Spleen (tissue), 11 donors: ENCODE data around the gene TTC7B. TPM values are rescaled to one million over a fixed set of nuclear protein-coding genes. Genes with fewer than 3 reads are reported as not detected.
A peak's percentile ranks its signal among the peaks of the same experiment; 100 is the strongest.

ENCODE experiments used
- DNase-seq: peaks from one replicate; pipeline ENCODE4 v3.0.0-alpha.2; 2020
- H3K27ac ChIP-seq, 8 donors: fragments of 200-600 bp; sonication (generic) in 7 of 8; 1 replicate in 4 of 8; 2 replicates in 4 of 8; pipeline versions ENCODE4 v1.5.0 to v1.8.0; 2016 to 2021; ENCODE audit warnings: inconsistent platforms in 4 of 8, mild to moderate bottlenecking in 4 of 8, moderate library complexity in 1 of 8
- H3K27me3 ChIP-seq, 7 donors: fragments of 200-600 bp; sonication (generic) in 6 of 7; replicated peaks in 1 of 7; 1 replicate in 4 of 7; 2 replicates in 3 of 7; pipeline versions ENCODE4 v1.5.0 to v1.8.0; 2016 to 2021; ENCODE audit warnings: inconsistent platforms in 3 of 7, mild to moderate bottlenecking in 1 of 7
- H3K36me3 ChIP-seq, 6 donors: fragments of 200-600 bp; sonication (generic) in 5 of 6; 1 replicate in 4 of 6; 2 replicates in 2 of 6; pipeline versions ENCODE4 v1.5.0 to v1.8.0; 2016 to 2021; ENCODE audit warnings: inconsistent platforms in 2 of 6
- H3K4me1 ChIP-seq, 6 donors: fragments of 200-600 bp; sonication (generic) in 5 of 6; 1 replicate in 3 of 6; 2 replicates in 3 of 6; pipeline versions ENCODE4 v1.5.0 to v1.8.0; 2016 to 2021; ENCODE audit warnings: inconsistent platforms in 3 of 6
- H3K4me3 ChIP-seq, 8 donors: fragments of 200-600 bp; sonication (generic) in 7 of 8; 1 replicate in 4 of 8; 2 replicates in 4 of 8; pipeline versions ENCODE4 v1.5.0 to v1.8.0; 2016 to 2021; ENCODE audit warnings: inconsistent platforms in 4 of 8, mild to moderate bottlenecking in 4 of 8, moderate library complexity in 2 of 8
- H3K9me3 ChIP-seq, 8 donors: fragments of 200-600 bp; sonication (generic) in 7 of 8; 1 replicate in 4 of 8; 2 replicates in 4 of 8; pipeline versions ENCODE4 v1.5.0 to v1.8.0; 2016 to 2021; ENCODE audit warnings: inconsistent platforms in 4 of 8
- CTCF ChIP-seq, 11 experiments: fragments of 200-600 bp in 7 of 11; fragments of 450-650 bp in 4 of 11; sonication (generic) in 4 of 11; IDR thresholded peaks in 8 of 11; conservative IDR thresholded peaks in 3 of 11; 1 replicate in 7 of 11; 2 replicates in 4 of 11; pipeline versions ENCODE4 v1.4.0 to v1.8.0; 2016 to 2021; ENCODE audit warnings: antibody characterized with exemption in 11 of 11, inconsistent platforms in 4 of 11, mild to moderate bottlenecking in 1 of 11
- POLR2A ChIP-seq, 3 donors: fragments of 450-650 bp; IDR thresholded peaks; one replicate each; pipeline ENCODE4 v1.5.1; 2017; ENCODE audit warnings: antibody characterized with exemption in 3 of 3, mild to moderate bottlenecking in 1 of 3
- POLR2AphosphoS5 ChIP-seq, 3 donors: sonication (generic); formaldehyde crosslinking; IDR thresholded peaks; one replicate each; pipeline ENCODE4 v1.5.1; 2017; ENCODE audit warnings: antibody characterized with exemption in 3 of 3
- WGBS, 5 donors: extraction: QIAGEN DNeasy Blood & Tissue Kit in 3 of 5; methylation state at CpG; one replicate each; pipeline versions ENCODE4 v1.1.5 to v1.1.7; 2013 to 2018; 5-methylcytosine and 5-hydroxymethylcytosine counted together
- intact Hi-C: fragments of 100-400 bp; cut with DNase I; formaldehyde crosslinking; loops from one replicate; pipeline ENCODE4 v1.15.0; 2023; ENCODE audit warnings: low total_unique reads
- polyA plus RNA-seq, 3 donors: library from polyadenylated mRNA; stranded (reverse); fragments of 200-250 nt; gene quantifications; one replicate each; pipeline ENCODE4 v1.2.1, GENCODE V29; 2013
- total RNA-seq, 7 donors: library from RNA; depleted of rRNA in 3 of 7; stranded (reverse); fragments of >200 nt in 3 of 7; fragmentation: NEBNext Ultra II Directional in 4 of 7; extraction: Animal tissue kit (Norgen Biotek cat#: 25700) in 4 of 7; gene quantifications; one replicate each; pipeline versions ENCODE4 v1.1.0 to v1.2.1, GENCODE V29; 2016 to 2021
- donor health status: healthy with polysubstance abuse.
- donor health status: DM: no; HTN: no; CAD: no; lungs with moderate emphysema.
- donor health status: DM: no; HTN: no; CAD: no.
- donor health status: Bipolar disorder and iron deficiency.
- donor health status: healthy.
- donor health status: DM: no; HTN: no; CAD: no.
- donor health status: DM: yes; HTN: yes; CAD: no.

TTC7B gene
- total and polyA plus RNA-seq, 10 donors = 6.6 to 98.4 (median 62.6) TPM

- Histone ChIP-seq H3K9me3 (peaks cover 0 to 5% (median 0%) of the 10 kb centered on the region in 8 donors), H3K4me3 (no peak overlapping the region), H3K36me3 (peaks cover 0 to 18% (median 0%) of the 10 kb centered on the region in 6 donors), H3K4me1 (peaks cover 0 to 14% (median 3%) of the 10 kb centered on the region in 6 donors), H3K27ac (no peak overlapping the region), H3K27me3 (no peaks in the 10 kb centered on the region)
- no peak for TF ChIP-seq POLR2A (IDR thresholded peaks at IDR 0.05)
- TF ChIP-seq CTCF (IDR thresholded peaks at IDR 0.05 in 8 of 11, conservative IDR thresholded peaks at IDR 0.05 in 3 of 11) = no peak
- TF ChIP-seq POLR2AphosphoS5 (IDR thresholded peaks at IDR 0.05) = no peak
- 75 to 92% (median 82%) methylated on average over 10 of the region's 10 CpGs for WGBS, 5 donors
- DNase-seq = peak; percentile 54
- intact Hi-C loops = no loop called here
Observed at GRCh38 chr14:90545966-90546751, 270.1 kb downstream of the TTC7B start.

- Histone ChIP-seq H3K4me3 (no peak overlapping the region), H3K27ac (no peak overlapping the region), H3K4me1 (peaks cover 0 to 14% (median 3%) of the 10 kb centered on the region in 6 donors), H3K9me3 (peaks cover 0 to 2% (median 0%) of the 10 kb centered on the region in 8 donors), H3K36me3 (peaks cover 0 to 24% (median 0%) of the 10 kb centered on the region in 6 donors), H3K27me3 (no peaks in the 10 kb centered on the region)
- 88 to 100% (median 95%) methylated on average over 3 of the region's 3 CpGs for WGBS, 5 donors
- TF ChIP-seq POLR2A (IDR thresholded peaks at IDR 0.05) (no peak), POLR2AphosphoS5 (IDR thresholded peaks at IDR 0.05) (no peak), CTCF (IDR thresholded peaks at IDR 0.05 in 8 of 11, conservative IDR thresholded peaks at IDR 0.05 in 3 of 11) (no peak)
- intact Hi-C loops = no loop called here
- peak; percentile 43 for DNase-seq
Observed at GRCh38 chr14:90545382-90545781, 270.8 kb downstream of the TTC7B start.

GRCh38 chr14:90544971-90545370 lies 271.3 kb downstream of the TTC7B start:
- H3K27ac ChIP-seq = no peak overlapping the region

More at GRCh38 chr14:90544971-90545370, 271.3 kb downstream of the TTC7B start:
- no peak for TF ChIP-seq POLR2A (IDR thresholded peaks at IDR 0.05)
- no peak for TF ChIP-seq CTCF (IDR thresholded peaks at IDR 0.05 in 8 of 11, conservative IDR thresholded peaks at IDR 0.05 in 3 of 11)
- TF ChIP-seq POLR2AphosphoS5 (IDR thresholded peaks at IDR 0.05) = no peak
- WGBS, 5 donors = 80 to 93% (median 84%) methylated on average over 8 of the region's 8 CpGs
- H3K9me3 ChIP-seq = no peaks in the 10 kb centered on the region
- H3K4me3 ChIP-seq = no peak overlapping the region
- peak; percentile 24 for DNase-seq
- H3K36me3 ChIP-seq = peaks cover 0 to 28% (median 0%) of the 10 kb centered on the region in 6 donors
- H3K4me1 ChIP-seq = peaks cover 0 to 14% (median 3%) of the 10 kb centered on the region in 6 donors
- H3K27me3 ChIP-seq = no peaks in the 10 kb centered on the region
- intact Hi-C loops = no loop called here
